ENCODE measurements around the gene ZNF784. TPM values are rescaled to one million over a fixed set of nuclear protein-coding genes. Genes with fewer than 3 reads are reported as not detected.
A peak's percentile ranks its signal among the peaks of the same experiment; 100 is the strongest.

ZNF784 gene
- total RNA-seq, 1 donor from 2014 or later = 12.4 TPM

DNA sequence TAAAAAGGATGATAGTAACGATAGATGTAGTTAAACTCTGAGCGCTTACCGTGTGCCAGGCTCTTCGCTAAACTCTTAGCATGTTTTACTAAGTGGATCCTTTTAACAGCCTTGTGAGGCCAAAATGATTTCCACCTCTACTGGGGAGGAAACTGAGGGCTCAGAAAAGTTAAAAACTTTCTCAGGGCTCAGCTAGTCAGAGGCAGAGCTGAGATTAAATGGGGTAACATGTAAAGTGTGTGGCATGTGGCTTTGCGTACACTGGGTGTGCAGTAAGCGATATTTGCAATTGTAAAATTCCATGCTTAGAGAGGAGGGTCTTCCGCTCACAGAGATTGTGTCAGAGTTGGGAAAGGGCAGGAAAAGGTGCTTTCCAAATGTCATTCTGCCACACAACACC, 32.2 kb upstream of the ZNF784 start:
- peaks cover 9% of the 10 kb centered on the region for H3K27me3 Mint-ChIP-seq (ENCODE audit: low read depth)
- peaks cover 27% of the 10 kb centered on the region for H3K4me1 Mint-ChIP-seq
- peak overlapping the region; percentile 92 for H3K4me3 Mint-ChIP-seq
- no peaks in the 10 kb centered on the region for H3K9me3 Mint-ChIP-seq
- no peak for DNase-seq (ENCODE audit: low read depth, low spot score)
- TF ChIP-seq, protein P1, sequence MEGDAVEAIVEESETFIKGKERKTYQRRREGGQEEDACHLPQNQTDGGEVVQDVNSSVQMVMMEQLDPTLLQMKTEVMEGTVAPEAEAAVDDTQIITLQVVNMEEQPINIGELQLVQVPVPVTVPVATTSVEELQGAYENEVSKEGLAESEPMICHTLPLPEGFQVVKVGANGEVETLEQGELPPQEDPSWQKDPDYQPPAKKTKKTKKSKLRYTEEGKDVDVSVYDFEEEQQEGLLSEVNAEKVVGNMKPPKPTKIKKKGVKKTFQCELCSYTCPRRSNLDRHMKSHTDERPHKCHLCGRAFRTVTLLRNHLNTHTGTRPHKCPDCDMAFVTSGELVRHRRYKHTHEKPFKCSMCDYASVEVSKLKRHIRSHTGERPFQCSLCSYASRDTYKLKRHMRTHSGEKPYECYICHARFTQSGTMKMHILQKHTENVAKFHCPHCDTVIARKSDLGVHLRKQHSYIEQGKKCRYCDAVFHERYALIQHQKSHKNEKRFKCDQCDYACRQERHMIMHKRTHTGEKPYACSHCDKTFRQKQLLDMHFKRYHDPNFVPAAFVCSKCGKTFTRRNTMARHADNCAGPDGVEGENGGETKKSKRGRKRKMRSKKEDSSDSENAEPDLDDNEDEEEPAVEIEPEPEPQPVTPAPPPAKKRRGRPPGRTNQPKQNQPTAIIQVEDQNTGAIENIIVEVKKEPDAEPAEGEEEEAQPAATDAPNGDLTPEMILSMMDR (conservative IDR thresholded peaks at IDR 0.05) = no peak
- H3K36me3 Mint-ChIP-seq (ENCODE audit: low read depth) = peaks cover 3% of the 10 kb centered on the region
- H3K27ac Mint-ChIP-seq (ENCODE audit: unreplicated experiment) = no peak overlapping the region

DNA sequence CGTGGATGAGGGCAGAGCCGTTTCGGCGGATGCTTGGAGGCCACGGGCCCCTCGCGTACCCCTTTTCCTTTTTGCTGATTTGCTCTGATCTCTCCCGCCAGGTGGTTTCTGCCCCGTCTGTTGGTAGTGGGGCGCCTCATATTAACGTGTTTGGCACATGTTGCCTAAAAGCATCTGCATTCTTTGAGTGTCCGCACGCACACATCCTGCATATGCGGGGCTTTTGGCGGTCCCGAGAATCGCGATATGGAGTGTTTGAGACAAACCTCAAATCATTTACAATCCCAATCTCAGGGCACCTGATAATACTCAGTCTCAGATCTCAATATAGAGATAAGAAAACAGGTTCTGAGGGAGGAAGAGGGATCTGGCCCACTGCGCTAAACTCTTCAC, 31.3 kb upstream of the ZNF784 start:
- Mint-ChIP-seq H3K36me3 (ENCODE audit: low read depth) (peaks cover 3% of the 10 kb centered on the region), H3K9me3 (no peaks in the 10 kb centered on the region), H3K27ac (ENCODE audit: unreplicated experiment) (peak overlapping the region; percentile 98), H3K4me1 (peaks cover 27% of the 10 kb centered on the region), H3K27me3 (ENCODE audit: low read depth) (peaks cover 9% of the 10 kb centered on the region), H3K4me3 (peak overlapping the region; percentile 92)
- TF ChIP-seq, protein P1 (conservative IDR thresholded peaks at IDR 0.05) = no peak
- DNase-seq (ENCODE audit: low read depth, low spot score) = no peak

DNA sequence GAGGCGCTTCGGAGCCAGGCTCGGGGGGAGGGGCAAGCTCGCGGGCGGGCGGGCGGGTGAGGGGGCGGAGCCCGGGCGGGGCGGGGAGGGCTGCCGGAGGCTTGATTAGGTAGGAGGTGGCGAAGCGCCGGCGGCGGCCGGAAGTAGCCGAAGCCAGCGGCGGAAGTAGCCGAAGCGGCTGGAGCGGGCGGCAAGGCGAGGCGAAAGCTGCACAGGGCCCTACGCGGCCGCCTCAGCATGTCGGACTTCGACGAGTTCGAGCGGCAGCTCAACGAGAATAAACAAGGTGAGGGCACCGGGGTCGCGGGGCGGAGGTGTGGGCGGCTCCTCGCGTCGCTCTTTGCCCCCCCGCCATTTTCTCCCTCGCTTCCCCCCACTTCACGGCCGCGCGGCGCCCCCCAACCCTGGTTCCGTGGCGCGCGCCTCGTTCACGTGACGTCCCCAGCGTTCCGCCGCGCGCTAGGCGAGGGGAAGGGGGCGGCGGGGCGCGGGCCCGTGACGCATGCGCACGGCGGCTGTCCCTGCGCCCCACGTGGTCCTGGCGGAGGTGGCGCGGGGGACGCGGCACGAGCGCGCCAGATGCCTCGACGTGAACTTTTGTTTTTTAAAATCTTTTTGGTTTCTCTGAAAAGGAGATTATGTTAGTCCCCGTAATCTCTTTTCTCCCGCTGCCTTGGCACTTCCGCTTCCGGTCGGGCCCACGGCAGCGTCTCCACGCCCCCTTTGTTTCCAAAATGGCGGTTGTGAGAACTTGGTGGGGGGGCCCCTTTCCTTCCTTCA, 30.7 kb upstream of the ZNF784 start, which contains the start of gene U2AF2:
Gene U2AF2, plus strand, starts transcription at position 168 of the 780 bp plus-strand sequence. Its CDS starts 70 bp downstream, at position 238.
- Mint-ChIP-seq H3K4me1 (peaks cover 27% of the 10 kb centered on the region), H3K27ac (ENCODE audit: unreplicated experiment) (peak within 1 kb of the TSS; percentile 99), H3K9me3 (no peaks in the 10 kb centered on the region), H3K27me3 (ENCODE audit: low read depth) (peaks cover 9% of the 10 kb centered on the region), H3K4me3 (peak within 1 kb of the TSS; percentile 95), H3K36me3 (ENCODE audit: low read depth) (peaks cover 3% of the 10 kb centered on the region)
- TF ChIP-seq, protein P1 (conservative IDR thresholded peaks at IDR 0.05) = no peak
- DNase-seq (ENCODE audit: low read depth, low spot score) = peak; percentile 94

DNA sequence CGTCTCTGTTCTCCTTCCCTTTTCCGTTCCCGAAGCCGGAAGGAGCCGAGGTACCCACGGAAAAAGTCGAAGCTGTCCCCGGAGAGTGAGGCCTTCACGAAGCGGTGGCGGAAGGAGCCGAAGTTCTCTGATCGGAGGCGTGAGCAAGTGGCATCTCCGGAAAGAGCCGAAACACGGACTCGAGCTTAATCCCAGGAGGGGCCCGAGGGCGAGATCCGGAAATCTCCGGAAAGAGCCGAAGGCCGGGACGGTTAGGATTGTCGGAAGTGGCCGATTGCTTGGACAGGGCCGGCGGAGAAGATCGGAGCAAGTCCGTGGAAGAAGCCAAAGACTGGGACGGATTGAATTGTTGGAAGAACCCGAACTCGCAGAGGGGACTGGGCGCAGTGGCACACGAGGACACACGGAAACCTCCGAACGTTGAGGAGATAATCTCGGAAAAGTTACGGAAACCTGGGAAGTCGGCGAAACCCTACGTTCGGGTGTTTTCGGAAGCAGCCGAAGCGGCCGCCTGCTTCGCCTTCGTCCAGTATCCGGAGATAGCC, 30.0 kb upstream of the ZNF784 start:
- Mint-ChIP-seq H3K27ac (ENCODE audit: unreplicated experiment) (peak overlapping the region; percentile 99), H3K27me3 (ENCODE audit: low read depth) (peaks cover 9% of the 10 kb centered on the region), H3K36me3 (ENCODE audit: low read depth) (peaks cover 1% of the 10 kb centered on the region), H3K9me3 (no peaks in the 10 kb centered on the region), H3K4me3 (peak overlapping the region; percentile 95), H3K4me1 (peaks cover 27% of the 10 kb centered on the region)
- peak; percentile 98 for DNase-seq (ENCODE audit: low read depth, low spot score)
- TF ChIP-seq, protein P1 (conservative IDR thresholded peaks at IDR 0.05) = no peak

DNA sequence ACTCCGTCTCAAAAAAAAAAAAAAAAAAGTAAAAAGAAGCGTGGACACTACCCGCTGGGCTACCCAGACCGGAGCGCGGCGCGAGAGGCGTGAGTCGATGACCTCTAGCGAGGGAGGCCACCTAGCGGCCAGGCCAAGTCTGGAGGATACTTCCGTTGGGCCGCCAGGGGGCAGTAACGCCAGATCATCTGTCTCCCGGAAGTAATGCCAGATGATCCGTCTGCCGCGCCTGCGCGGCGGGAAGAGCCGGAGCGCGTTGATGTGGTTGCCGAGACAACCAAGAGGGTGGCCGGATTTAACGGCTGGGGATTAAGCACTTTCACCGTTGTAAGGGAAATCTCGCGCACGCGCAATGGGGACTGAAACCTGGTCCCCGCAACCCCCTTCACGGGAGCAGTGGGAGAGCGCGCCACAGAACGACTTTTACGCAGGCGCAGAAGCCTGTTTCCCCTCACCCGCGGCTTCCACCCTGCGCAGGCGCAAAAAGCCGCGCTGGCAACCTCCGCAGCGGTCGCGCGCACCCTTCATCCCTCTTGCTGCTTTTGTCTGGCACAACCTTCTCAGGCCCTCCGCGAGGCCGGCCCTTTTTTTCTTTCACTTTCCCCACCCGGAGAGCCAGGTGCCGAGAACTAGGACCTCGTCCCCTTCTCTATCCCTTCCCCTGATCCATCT, 29.4 kb upstream of the ZNF784 start:
- peak overlapping the region; percentile 99 for H3K27ac Mint-ChIP-seq (ENCODE audit: unreplicated experiment)
- H3K9me3 Mint-ChIP-seq = no peaks in the 10 kb centered on the region
- peaks cover 27% of the 10 kb centered on the region for H3K4me1 Mint-ChIP-seq
- H3K4me3 Mint-ChIP-seq = peak overlapping the region; percentile 95
- H3K27me3 Mint-ChIP-seq (ENCODE audit: low read depth) = peaks cover 9% of the 10 kb centered on the region
- TF ChIP-seq, protein P1 (conservative IDR thresholded peaks at IDR 0.05) = peak; percentile 100
- DNase-seq (ENCODE audit: low read depth, low spot score) = peak; percentile 98
- H3K36me3 Mint-ChIP-seq (ENCODE audit: low read depth) = no peaks in the 10 kb centered on the region
